HG02938 (cell line): ENCODE results near the gene UBXN11.
A peak's percentile ranks its signal among the peaks of the same experiment; 100 is the strongest.

Source experiments
- ATAC-seq: cut with Tn5 transposase; IDR thresholded peaks from one replicate; pipeline ENCODE4 v1.9.1; 2021; ENCODE audit warnings: mild to moderate bottlenecking, moderate library complexity; ENCODE audit not compliant: unreplicated experiment

Gene UBXN11

DNA sequence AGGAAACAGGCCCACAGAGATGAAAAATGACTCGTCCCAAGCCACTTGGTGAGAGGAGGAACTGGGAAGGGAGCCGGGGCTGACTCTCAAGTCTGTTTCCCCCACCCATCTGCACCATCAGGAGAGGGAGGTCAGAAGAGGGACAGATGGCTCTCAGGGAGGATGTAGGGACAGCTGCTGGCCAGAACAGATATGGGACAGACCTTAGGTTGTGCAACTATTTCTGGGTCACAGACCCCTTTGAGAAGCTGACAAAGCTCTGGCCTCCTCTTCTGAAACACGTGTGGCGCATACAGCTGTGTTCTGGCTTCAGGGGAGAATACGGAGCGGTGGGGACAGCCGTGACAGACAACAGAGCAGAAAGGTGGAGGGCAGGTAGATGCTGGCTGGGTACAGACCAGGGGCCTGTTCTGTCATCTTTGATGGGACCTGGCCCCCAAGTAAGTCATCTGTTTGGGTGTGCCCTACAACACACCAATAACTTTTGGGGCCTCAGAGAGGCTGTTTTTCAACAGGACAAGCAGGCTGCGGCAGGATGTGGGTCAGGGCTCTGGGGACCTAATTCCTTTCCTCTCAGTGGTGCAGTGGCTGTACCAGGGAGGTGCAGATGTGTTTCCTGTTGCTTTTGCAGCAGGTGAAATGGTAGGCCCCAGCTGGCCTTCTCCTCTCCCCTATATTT lies 19.3 kb downstream of the UBXN11 start:
- ATAC-seq = peak; percentile 38

DNA sequence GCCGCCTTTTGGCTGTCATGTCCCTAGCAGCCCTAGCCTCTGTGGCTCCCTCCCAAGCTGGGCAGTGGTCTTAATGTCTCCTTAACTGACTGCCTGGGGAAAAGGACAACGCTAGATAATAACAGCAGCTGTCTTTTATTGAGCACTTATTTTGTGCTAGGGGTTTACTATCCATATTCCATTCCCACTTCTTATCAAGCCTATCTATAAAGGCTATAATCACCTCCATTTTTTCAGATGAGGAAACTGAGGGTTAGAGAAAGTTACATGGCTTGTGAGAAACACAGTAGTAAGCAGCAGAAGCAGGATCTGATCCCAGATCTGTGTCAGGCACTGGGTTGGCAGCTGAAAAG lies 20.4 kb downstream of the UBXN11 start:
- ATAC-seq = no peak

DNA sequence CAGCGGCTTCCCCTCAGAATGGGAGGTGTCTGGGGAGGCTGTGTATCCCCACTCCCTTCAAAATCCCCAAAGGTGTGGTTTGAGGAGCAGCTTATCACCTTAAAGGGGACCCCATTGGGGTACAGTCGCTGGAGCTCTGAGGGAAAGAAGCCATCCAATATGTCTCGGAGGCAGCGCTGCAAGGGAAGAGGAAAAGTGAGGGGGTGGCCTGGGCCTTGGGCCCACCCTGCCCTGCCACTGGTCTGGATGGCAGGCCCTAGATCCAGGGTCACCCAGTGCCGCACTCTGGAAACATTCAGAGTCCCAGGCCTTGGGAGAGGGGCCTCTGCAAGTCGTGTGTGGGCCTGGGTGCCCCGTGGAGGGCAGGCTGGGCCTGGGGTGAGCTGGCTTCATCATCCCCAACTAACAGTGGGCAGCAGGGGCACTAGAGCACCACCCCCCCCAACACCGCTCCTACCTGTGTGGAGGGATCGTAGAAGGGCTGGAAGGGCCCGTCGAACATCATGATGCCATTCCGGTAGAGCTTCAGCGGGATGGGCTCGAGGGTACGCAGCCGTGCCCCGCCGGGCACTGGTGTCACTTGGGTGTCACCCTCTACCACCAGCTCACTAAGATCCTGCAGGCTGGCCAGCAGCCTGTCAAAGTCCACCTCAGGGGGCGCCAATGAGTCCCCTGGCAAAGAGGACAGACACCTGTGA lies 20.9 kb downstream of the UBXN11 start:
- no peak for ATAC-seq

DNA sequence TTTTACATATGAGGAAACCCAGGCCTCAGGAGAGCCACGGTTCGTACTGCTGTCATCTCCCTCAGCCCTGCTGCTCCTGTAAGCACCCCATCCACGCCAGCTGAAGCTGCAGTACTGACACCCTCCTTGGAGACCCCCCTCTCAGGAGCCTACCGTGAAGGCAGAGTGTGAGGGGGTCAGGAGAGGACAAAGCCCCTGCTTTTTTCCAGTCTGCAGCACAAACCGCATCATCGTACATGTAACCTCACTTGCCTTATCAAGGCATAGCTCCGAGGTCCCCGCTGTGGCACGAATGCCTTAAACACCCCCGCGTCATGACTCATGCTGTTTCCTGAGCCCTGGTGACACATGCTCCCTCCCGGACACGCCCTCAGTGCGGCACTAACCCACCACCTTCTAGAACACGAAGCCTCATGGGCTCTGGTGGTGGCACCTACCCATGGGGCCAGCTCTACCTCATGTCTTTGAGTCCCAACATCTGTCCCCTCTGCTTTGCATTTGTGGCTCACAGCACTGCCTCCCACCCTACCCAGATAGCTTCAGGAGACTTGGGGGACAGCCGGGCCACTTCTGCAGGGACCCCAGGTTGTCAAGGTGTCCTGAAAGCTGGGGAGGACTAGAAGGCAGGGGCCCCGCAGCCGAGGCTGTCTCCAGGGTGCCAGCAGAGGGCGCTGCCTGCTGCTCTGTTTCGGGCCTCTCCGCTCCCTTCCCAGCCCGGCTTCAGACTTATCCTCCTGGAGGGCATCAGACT lies 21.7 kb downstream of the UBXN11 start:
- ATAC-seq = no peak

DNA sequence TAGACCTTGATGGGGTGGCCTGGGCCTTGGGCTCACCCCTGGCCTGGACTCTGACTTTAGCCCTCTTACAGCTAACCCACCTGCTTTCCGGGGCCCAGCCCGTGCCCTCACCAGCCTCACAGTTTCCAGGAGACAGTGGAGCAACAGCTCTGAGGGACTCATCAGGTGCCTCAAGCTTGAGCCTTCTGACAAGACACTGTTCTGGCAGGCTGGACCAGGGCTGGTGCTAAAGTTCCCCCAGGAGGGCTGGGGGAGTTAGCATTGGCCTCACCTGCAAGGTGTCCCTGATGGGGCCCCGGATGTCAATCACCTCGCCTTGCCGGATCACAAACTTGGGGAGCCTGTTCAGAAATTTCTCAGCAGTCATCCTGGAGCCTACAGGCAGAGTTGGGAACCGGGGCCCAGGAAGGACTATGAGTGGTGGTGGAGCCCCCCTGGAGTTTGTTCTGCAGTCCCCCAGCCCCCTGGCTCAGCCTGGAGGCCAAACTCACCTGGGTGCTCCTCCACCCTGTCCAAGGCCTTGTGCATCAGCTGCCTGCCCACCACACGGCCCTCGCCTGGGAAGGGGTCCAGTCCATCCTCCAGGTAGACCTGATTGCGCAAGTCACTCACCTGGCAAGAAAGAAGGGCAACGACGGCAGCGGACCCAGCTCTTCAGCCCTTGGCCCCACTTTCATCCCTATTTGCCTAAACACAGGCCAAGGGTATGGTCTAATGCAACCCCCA lies 22.4 kb downstream of the UBXN11 start:
- no peak for ATAC-seq

DNA sequence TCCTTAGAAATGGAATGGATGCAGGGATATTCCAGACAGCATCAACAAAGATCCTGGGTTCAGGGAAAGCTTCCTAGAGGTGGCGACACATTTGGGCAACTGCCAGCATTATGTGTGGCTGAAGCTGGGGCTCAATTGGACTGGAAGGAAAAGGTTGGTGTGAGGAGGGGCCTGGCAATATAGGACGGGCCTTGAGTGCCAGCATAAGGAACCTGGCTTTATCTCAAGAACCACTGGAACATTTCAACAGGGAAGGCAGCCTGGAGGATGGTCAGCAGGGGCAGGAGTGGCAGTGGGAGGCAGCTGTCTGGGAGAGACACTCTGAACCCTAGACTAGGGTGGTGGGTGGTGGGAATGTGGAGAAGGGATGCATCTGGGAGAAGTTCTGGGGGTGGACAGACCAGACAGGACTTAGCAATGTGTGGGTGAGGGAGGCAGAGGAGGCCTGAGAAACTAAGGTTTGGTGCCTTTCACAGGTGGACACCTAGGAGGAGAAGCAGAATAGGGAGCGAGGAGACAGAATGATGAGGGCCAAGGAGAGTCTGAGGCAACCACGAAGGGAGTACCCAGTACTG lies 23.1 kb downstream of the UBXN11 start:
- ATAC-seq = no peak

DNA sequence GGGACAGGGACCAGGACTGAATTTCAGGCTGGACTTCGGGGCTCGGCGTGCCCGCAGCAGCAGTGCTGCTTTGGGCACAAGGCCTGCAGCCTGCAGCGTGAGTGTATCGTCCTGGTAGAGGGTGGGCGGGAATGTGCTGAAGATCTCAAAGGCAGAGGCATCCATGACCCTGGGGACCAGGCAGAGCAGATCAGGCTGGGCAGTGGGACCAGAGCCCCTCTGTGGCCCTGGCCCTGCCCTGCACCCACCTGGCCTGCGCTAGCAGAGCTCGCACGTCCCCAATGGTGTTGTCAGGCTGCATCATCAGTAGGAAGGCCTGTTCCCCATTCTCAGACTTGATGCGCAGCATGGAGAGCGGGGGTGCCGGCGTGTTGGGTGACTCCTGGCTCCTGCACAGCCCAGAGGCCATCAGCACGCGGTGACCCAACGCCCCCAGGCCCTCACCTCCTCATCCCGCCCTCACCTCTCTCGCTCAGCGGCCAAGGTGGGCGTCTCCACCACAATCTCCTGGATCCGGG lies 24.0 kb downstream of the UBXN11 start:
- ATAC-seq = no peak

DNA sequence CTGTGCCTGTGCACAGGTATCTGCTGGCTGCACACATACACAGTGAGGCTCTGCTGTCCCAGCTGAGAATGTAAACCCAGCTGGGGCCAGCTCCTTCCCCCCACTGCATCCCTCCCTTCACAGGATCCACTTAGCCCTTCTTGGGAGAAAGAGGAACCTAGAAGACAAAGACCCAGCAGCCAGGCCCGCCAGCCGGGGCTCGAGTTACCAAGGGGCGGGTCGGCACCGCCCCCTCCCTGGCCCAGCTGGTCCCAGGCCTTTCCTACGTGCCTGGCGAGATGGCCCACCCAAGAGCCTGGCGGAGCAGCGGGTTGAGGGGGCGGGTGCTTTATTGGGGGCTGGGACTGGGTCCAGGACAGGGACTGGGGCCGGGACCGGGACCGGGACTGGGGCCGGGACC lies 24.5 kb downstream of the UBXN11 start:
- ATAC-seq = no peak

DNA sequence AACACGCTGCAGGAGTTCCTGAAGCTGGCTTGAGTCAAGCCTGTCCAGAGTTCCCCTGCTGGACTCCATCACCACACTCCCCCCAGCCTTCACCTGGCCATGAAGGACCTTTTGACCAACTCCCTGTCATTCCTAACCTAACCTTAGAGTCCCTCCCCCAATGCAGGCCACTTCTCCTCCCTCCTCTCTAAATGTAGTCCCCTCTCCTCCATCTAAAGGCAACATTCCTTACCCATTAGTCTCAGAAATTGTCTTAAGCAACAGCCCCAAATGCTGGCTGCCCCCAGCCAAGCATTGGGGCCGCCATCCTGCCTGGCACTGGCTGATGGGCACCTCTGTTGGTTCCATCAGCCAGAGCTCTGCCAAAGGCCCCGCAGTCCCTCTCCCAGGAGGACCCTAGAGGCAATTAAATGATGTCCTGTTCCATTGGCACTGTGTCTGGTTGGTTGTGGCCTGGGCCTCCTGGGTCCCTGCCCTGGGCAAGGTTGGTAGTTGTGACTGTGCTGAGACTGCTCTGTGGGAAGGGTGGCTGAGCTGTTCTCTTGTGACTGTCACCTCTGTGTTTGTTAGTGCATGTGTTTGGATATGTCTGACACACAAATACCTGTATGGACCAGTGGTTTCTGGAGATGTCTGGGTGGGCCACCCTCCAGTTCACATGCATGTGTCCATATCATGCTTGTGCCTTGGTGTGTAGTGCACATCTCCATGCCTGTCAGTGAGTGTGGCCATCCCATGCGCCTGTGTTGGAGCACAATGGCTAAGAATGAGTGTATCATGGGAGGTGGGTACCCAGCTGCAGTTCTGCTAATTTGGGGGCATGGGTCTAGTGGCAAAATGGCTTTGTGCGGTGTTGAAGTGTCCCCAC lies 25.1 kb downstream of the UBXN11 start:
- ATAC-seq = no peak

DNA sequence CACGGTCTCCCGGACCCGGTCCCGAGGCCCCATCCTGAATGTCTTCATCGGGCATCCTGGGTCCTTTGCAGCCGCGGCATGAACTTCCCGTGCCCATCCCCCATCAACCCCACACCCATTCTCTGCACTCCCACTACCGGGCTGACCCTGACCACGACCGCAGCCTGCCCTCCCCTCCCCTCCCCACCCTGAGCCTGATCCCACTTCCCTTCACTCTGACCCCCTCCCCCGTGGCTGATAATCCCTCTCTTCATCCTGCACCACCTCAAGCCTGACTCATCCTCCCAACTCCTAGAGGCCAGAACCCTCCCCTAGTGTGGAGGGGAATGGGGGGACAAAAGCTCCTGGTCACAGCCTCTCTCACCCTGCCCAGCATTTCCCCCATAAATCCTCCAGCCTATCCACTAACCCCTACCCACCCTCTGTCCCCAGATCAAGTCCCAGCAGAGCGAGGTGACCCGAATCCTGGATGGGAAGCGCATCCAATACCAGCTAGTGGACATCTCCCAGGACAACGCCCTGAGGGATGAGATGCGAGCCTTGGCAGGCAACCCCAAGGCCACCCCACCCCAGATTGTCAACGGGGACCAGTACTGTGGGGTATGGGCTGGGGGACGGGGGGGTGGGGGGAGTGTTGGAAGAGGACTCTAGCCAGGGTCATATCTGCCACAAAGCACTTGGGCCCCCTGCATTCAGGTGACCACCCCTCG lies 25.9 kb downstream of the UBXN11 start:
- ATAC-seq = no peak

DNA sequence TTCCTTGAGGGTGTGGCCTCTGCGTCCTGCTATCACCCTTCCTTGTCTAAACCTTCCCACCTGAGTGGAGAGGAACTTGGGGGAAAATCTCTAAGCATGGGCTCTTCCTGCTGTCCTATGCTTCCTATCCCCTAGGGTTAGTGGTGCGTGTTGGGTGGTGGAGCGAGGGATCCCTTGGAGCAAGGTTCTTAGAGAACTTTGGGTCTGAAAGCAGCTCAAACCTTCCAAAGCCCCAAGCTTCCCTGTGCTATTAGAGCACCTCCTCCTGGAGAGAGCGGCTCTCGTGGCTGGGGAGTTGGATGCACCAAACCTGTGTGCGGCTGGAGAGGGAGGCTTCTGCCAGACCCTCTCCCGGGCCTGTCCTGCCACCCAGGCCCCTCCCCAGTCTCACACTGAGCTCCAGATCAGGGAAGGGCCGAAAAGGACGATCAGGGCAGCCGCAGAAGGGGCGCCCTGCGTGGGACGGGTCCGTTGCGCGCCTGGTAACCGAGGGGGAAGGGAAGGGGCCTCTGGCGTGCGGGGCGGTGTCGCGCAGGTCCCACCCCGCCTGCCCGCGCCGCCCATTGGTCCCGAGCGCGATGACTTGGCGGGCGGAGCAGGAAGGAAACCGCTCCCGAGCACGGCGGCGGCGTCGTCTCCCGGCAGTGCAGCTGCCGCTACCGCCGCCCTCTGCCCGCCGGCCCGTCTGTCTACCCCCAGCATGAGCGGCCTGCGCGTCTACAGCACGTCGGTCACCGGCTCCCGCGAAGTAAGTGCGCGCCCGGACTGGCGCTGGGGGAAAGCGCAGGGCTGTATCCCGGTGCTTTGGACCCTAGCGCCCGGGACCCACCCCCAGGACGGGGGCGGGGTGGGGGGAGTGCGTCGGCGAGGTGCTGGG lies 26.7 kb downstream of the UBXN11 start, which contains the start of gene SH3BGRL3:
Gene SH3BGRL3 (plus strand): TSS at position 631 of the 877 bp plus-strand sequence. CDS start 70 bp downstream, at position 701.
- peak; percentile 41 for ATAC-seq

DNA sequence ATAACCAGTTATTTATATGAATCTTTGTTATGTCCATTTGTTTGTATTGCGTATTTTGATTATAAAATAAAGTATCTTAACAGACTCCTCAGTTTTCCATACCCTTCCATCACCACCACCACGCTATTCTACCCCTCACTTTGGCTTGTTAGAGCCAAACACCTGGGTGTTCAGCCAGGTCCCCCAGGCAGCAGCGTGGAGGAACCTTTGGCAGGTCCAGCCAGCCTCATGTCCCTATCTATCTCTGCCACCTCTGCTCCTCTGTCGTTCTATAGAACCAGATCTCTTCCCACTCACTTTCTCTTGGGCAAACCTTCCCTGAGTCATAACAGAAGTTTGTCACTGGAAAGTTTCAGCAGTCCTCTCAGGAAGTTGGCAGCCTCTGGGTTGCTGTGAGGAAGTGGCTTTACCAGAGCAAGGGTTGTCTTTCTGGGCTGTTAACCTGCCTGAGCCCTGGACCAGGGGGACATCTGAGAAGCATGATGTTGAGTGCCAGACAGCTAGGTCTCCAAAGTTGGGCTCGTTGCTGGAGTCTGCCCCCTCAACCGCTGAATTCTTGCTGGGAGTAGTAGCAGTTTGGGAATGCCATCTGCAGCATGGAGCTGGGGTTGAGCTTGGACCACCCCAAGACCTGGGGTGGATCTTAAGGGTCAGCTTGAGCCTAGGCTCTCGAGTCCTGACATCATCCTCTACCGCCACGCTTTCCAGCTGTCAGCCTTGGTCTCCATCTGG lies 27.5 kb downstream of the UBXN11 start:
- no peak for ATAC-seq

DNA sequence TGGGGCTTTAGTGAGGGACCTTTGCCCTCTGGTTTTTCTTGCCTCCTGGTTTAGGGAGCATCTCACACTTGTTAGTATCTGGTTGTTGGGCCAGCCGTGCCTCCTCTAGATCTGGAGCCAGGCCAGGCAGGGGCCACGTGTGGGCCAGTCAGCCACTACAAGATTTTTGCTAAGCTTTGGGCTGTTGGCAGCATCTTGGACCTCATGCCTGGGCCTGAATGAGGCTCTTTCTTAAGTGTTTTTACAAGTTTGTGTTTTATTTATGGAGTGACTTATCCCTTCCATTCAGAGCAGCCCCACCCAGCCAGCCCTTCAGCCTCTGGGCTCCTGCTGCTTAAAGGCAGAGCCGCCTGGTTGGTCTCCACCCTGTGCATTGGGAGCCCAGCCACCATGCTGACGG lies 28.1 kb downstream of the UBXN11 start:
- ATAC-seq = no peak

DNA sequence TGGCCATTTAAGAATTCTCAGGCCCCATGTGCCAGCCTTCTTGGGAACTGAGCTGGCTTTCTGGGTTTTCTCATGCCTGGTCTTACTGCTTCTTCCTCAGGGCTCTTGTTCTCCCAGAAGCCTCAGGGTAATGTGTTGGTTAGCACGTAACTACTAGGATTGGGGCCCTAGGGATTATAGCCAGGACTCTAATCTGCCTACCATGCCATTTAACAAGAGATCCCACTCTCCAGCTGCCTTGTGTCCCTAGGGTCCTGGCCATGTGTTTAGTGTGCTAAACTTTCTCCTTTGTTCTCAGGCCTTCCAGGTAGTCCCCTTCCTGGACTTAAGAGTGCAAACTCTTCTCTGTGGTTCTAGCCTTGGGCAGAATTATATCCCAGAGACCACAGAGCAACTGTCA lies 28.7 kb downstream of the UBXN11 start:
- no peak for ATAC-seq

DNA sequence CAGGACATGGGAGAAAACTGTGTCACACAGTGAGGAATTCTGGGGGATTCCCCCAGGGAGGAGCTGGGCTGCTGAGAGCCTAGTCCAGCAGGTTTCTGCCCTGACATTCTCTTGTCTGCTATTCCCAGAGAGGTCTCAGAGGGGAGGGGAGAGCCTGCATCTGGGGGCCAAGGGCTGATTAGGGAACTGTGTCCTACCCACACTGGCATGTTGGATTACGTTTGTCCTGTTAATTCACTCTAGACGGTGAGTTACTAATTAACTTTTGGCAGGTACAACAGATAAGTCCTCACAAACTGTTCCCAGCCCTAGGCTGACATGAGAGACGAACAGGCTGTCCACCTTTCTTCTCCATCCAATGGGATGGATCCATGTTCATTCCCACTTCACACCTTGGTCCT lies 29.2 kb downstream of the UBXN11 start:
- no peak for ATAC-seq

DNA sequence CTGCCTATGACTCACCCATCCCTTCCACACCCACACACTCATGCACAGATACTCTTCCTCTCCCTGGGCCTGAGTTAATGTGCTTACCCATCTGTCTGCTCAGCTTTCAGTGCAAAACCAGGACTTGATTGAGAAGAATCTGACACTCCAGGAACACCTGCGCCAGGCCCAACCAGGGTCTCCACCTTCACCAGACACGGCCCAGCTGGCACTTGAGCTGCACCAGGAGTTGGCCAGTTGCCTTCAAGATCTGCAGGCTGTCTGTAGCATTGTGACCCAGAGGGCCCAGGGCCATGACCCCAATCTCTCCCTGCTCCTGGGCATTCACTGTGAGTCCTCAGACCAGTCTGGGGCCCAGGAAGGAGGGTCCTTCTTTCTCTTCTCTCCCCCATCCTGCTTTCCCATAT lies 30.0 kb downstream of the UBXN11 start:
- ATAC-seq = no peak

DNA sequence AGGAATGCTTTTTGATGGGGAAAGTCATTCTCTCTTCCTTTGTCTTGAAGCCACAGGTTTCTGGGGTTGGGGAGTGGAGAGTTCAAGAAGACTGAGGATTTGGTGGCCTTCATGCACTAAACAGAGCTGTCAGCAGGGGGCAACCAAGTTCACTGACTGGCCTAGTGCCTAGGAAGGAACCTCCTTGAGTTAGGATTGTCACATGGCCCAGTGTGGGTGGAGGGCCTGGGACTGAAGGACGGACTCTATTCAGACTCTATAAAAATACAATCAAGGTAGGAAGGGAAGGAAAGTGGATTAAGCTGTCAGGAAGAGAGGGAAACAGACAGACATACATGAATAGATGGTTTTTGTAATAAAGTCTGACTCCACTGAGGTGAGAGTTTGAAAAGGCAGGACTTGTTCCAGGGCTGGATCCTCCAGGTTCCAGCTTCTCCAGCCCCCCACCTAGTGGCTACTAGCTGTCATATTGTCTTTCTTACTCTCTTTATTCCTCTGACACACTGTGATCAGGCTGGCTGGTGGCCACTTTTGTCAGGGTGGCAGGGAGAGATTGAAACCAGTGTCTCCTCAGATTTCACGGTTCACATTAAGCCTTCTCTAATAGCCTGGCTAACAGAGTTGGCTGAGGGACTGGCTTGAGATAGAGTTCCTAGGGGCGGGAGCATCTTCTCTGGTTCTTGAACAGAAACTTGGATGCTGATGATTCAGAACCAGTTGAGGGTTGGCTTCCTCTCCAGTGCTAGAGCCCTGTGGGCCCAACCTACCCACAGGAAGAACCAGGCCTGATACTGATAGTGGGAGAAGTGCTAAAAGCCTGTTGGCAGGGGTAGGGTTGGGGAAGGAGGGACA lies 30.6 kb downstream of the UBXN11 start:
- ATAC-seq = no peak
